H9 (cell line): ENCODE results near the gene YAE1. TPM values are rescaled to one million over a fixed set of nuclear protein-coding genes. Genes with fewer than 3 reads are reported as not detected.

Experiments
- DNase-seq: peaks from one replicate; pipeline ENCODE4 v3.0.0-alpha.2; 2017
- H2AFZ ChIP-seq: one replicate; pipeline ENCODE4 v1.6.1; 2013; ENCODE audit warnings: mild to moderate bottlenecking, low read length, control low read depth, moderate library complexity
- H2AK5ac ChIP-seq: 2 replicates; pipeline ENCODE4 v1.6.1; 2013; ENCODE audit warnings: low read length, control low read depth, mixed read lengths; ENCODE audit not compliant: insufficient read length
- H2BK120ac ChIP-seq: one replicate; pipeline ENCODE4 v1.6.1; 2013; ENCODE audit warnings: low read depth, mild to moderate bottlenecking, low read length, control low read depth, inconsistent platforms; ENCODE audit not compliant: poor library complexity, severe bottlenecking
- H2BK12ac ChIP-seq: 2 replicates; pipeline ENCODE4 v1.6.1; 2013; ENCODE audit warnings: low read length, control low read depth, mixed read lengths, low read depth; ENCODE audit not compliant: insufficient read length
- H2BK15ac ChIP-seq: 2 replicates; pipeline ENCODE4 v1.6.1; 2013; ENCODE audit warnings: low read depth, low read length, control low read depth
- H2BK20ac ChIP-seq: one replicate; pipeline ENCODE4 v1.6.1; 2013; ENCODE audit warnings: low read depth, mild to moderate bottlenecking, low read length, control low read depth, inconsistent platforms; ENCODE audit not compliant: poor library complexity, severe bottlenecking
- H2BK5ac ChIP-seq: 2 replicates; pipeline ENCODE4 v1.6.1; 2013; ENCODE audit warnings: low read length, control low read depth, mixed read lengths; ENCODE audit not compliant: insufficient read length
- H3K14ac ChIP-seq: 2 replicates; pipeline ENCODE4 v1.6.1; 2013; ENCODE audit warnings: low read length, control low read depth; ENCODE audit not compliant: insufficient read depth
- H3K18ac ChIP-seq: 2 replicates; pipeline ENCODE4 v1.6.1; 2013; ENCODE audit warnings: low read depth, mild to moderate bottlenecking, mixed read lengths, low read length, control low read depth; ENCODE audit not compliant: insufficient read length
- H3K23ac ChIP-seq: 2 replicates; pipeline ENCODE4 v1.6.1; 2013; ENCODE audit warnings: low read length, control low read depth, mixed read lengths, low read depth; ENCODE audit not compliant: insufficient read length
- H3K23me2 ChIP-seq: 2 replicates; pipeline ENCODE4 v1.6.1; 2013; ENCODE audit warnings: low read depth, mild to moderate bottlenecking, mixed read lengths, low read length, control low read depth; ENCODE audit not compliant: insufficient read length, poor library complexity, severe bottlenecking
- H3K27ac ChIP-seq: 2 replicates; pipeline ENCODE4 v1.5.1; 2013; ENCODE audit warnings: low read length, control low read depth, mixed read lengths, low read depth; ENCODE audit not compliant: insufficient read length
- H3K27me3 ChIP-seq: 2 replicates; pipeline ENCODE4 v1.6.1; 2013; ENCODE audit warnings: low read length, control low read depth, inconsistent platforms; ENCODE audit not compliant: insufficient read depth
- H3K4ac ChIP-seq: 2 replicates; pipeline ENCODE4 v1.6.1; 2013; ENCODE audit warnings: low read depth, mild to moderate bottlenecking, control low read depth, inconsistent platforms, low read length, moderate library complexity
- H3K4me1 ChIP-seq: 2 replicates; pipeline ENCODE4 v1.6.1; 2013; ENCODE audit warnings: low read length, control low read depth, inconsistent platforms; ENCODE audit not compliant: insufficient read depth
- H3K4me2 ChIP-seq: 2 replicates; pipeline ENCODE4 v1.6.1; 2013; ENCODE audit warnings: low read length, control low read depth, mixed read lengths; ENCODE audit not compliant: insufficient read length, insufficient read depth
- H3K56ac ChIP-seq: 2 replicates; pipeline ENCODE4 v1.6.1; 2013; ENCODE audit warnings: low read depth, mild to moderate bottlenecking, mixed read lengths, low read length, control low read depth; ENCODE audit not compliant: insufficient read length
- H3K79me1 ChIP-seq: 2 replicates; pipeline ENCODE4 v1.6.1; 2013; ENCODE audit warnings: low read depth, mild to moderate bottlenecking, moderate library complexity, low read length, control low read depth, inconsistent platforms; ENCODE audit not compliant: insufficient read depth, poor library complexity, severe bottlenecking
- H3K79me2 ChIP-seq: 2 replicates; pipeline ENCODE4 v1.6.1; 2013; ENCODE audit warnings: low read length, control low read depth, inconsistent platforms; ENCODE audit not compliant: insufficient read depth
- H3K9ac ChIP-seq: 2 replicates; pipeline ENCODE4 v1.6.1; 2013; ENCODE audit warnings: low read length, control low read depth, mixed read lengths; ENCODE audit not compliant: insufficient read length; ENCODE audit errors: extremely low read depth
- H3K9me3 ChIP-seq: one replicate; pipeline ENCODE4 v1.6.1; 2013; ENCODE audit warnings: low read depth, low read length, inconsistent platforms; ENCODE audit not compliant: control insufficient read depth
- H3T11ph ChIP-seq: one replicate; pipeline ENCODE4 v1.6.1; 2013; ENCODE audit warnings: mild to moderate bottlenecking, low read length, control low read depth, inconsistent platforms
- H4K20me1 ChIP-seq: one replicate; pipeline ENCODE4 v1.6.1; 2013; ENCODE audit not compliant: control insufficient read depth, insufficient read length, insufficient read depth
- H4K5ac ChIP-seq: 2 replicates; pipeline ENCODE4 v1.6.1; 2013; ENCODE audit warnings: low read depth, mild to moderate bottlenecking, mixed read lengths, low read length, control low read depth; ENCODE audit not compliant: insufficient read length
- H4K8ac ChIP-seq: replicated peaks from 2 replicates; pipeline ENCODE4 v1.6.1; 2013; ENCODE audit warnings: low read length, control low read depth, mixed read lengths, low read depth; ENCODE audit not compliant: insufficient read length
- H4K91ac ChIP-seq: 2 replicates; pipeline ENCODE4 v1.6.1; 2013; ENCODE audit warnings: low read depth, mild to moderate bottlenecking, moderate library complexity, mixed read lengths, low read length, control low read depth; ENCODE audit not compliant: insufficient read length
- H3K27ac Mint-ChIP-seq, 3 experiments: 2 replicates in 2 of 3; 3 replicates in 1 of 3; pipeline ENCODE4 v1.8.0; 2020 to 2021; ENCODE audit warnings: mixed read lengths in 3 of 3, mild to moderate bottlenecking in 1 of 3, moderate library complexity in 1 of 3
- H3K27me3 Mint-ChIP-seq: 2 replicates; pipeline ENCODE4 v1.8.0; 2021; ENCODE audit warnings: low read depth, mild to moderate bottlenecking, moderate library complexity, mixed read lengths
- H3K36me3 Mint-ChIP-seq, 3 experiments: 2 replicates in 2 of 3; 3 replicates in 1 of 3; pipeline ENCODE4 v1.8.0; 2020 to 2021; ENCODE audit warnings: low read depth in 3 of 3, mixed read lengths in 3 of 3; ENCODE audit not compliant: insufficient read depth in 1 of 3
- H3K4me1 Mint-ChIP-seq, 2 experiments: 2 replicates each; pipeline ENCODE4 v1.8.0; 2020; ENCODE audit warnings: mixed read lengths in 2 of 2
- H3K4me3 Mint-ChIP-seq, 2 experiments: 2 replicates in 1 of 2; 3 replicates in 1 of 2; pipeline ENCODE4 v1.8.0; 2020 to 2021; ENCODE audit warnings: mild to moderate bottlenecking in 2 of 2, mixed read lengths in 2 of 2, moderate library complexity in 1 of 2
- H3K9me3 Mint-ChIP-seq, 2 experiments: 2 replicates in 1 of 2; 3 replicates in 1 of 2; pipeline ENCODE4 v1.8.0; 2020; ENCODE audit warnings: mild to moderate bottlenecking in 2 of 2, mixed read lengths in 2 of 2, moderate library complexity in 1 of 2
- CTCF ChIP-seq: fragments of 200-600 bp; sonication (generic); conservative IDR thresholded peaks from 3 replicates; pipeline ENCODE4 v1.8.0; 2021; ENCODE audit warnings: antibody characterized with exemption, mild to moderate bottlenecking
- WGBS: extraction: QIAGEN DNeasy Blood & Tissue Kit; methylation state at CpG from one replicate; pipeline ENCODE4 v1.1.7; 2013; ENCODE audit warnings: missing lambda C conversion rate, low lambda C conversion rate, mixed read lengths; ENCODE audit not compliant: insufficient read length; ENCODE audit errors: extremely low coverage; 5-methylcytosine and 5-hydroxymethylcytosine counted together
- total RNA-seq: library from RNA; stranded (reverse); gene quantifications from 2 replicates; pipeline ENCODE4 v1.2.1, GENCODE V29; 2021

The YAE1 gene
- total RNA-seq, 1 experiment from 2014 or later, result 28.8 TPM

GRCh38 chr7:39588416-39588815, 22.2 kb downstream of the YAE1 start:
- no peak for DNase-seq
- no peak overlapping the region for H3K18ac ChIP-seq
- no peak overlapping the region for H2AFZ ChIP-seq
- H3K4me1 ChIP-seq, result no peaks in the 10 kb centered on the region; the same call in 1 of the 2 replicates
- no peak overlapping the region for H2BK20ac ChIP-seq
- no peak overlapping the region for H3K4me2 ChIP-seq
- WGBS, result no CpG with 5 or more reads among the region's 5 CpGs
- no peak overlapping the region for H3K4ac ChIP-seq
- no peak for TF ChIP-seq CTCF
- H3K14ac ChIP-seq, result no peak overlapping the region
- H4K8ac ChIP-seq, result no peak overlapping the region
- H3K9ac ChIP-seq, result no peak overlapping the region
- peaks cover 0 to 4% (median 0%) of the 10 kb centered on the region in 3 experiments; a peak in 2 of 7 replicates for H3K36me3 Mint-ChIP-seq
- H4K91ac ChIP-seq, result no peak overlapping the region
- H4K5ac ChIP-seq, result no peak overlapping the region
- H3K9me3 ChIP-seq, result no peaks in the 10 kb centered on the region
- no peak overlapping the region for H2BK120ac ChIP-seq
- H3K23me2 ChIP-seq, result no peaks in the 10 kb centered on the region
- peaks cover 0 to 3% of the 10 kb centered on the region in 2 experiments; a peak in 1 of 5 replicates for H3K9me3 Mint-ChIP-seq
- H3K79me1 ChIP-seq, result no peaks in the 10 kb centered on the region
- H3K27ac ChIP-seq, result no peak overlapping the region
- H3T11ph ChIP-seq, result no peak overlapping the region
- H3K27me3 Mint-ChIP-seq, result no peaks in the 10 kb centered on the region
- H2BK15ac ChIP-seq, result no peak overlapping the region
- no peak overlapping the region for H3K4me3 Mint-ChIP-seq
- no peak overlapping the region for H2BK5ac ChIP-seq
- H3K4me1 Mint-ChIP-seq, result peaks cover 13 to 20% of the 10 kb centered on the region in 2 experiments
- H4K20me1 ChIP-seq, result no peaks in the 10 kb centered on the region
- H3K56ac ChIP-seq, result no peak overlapping the region
- H2BK12ac ChIP-seq, result no peak overlapping the region
- H3K27me3 ChIP-seq, result no peaks in the 10 kb centered on the region
- no peak overlapping the region for H3K27ac Mint-ChIP-seq
- no peak overlapping the region for H2AK5ac ChIP-seq
- no peak overlapping the region for H3K23ac ChIP-seq
- no peaks in the 10 kb centered on the region for H3K79me2 ChIP-seq
